ENCODE results near the gene ENC1. TPM values are rescaled to one million over a fixed set of nuclear protein-coding genes. Genes with fewer than 3 reads are reported as not detected.

Gene ENC1
- total and polyA plus RNA-seq, 2 of the 8 experiments (the other 6 are each of a cell fraction or from before 2014, with no cell fraction given), result 5.5 to 13.2 TPM

DNA sequence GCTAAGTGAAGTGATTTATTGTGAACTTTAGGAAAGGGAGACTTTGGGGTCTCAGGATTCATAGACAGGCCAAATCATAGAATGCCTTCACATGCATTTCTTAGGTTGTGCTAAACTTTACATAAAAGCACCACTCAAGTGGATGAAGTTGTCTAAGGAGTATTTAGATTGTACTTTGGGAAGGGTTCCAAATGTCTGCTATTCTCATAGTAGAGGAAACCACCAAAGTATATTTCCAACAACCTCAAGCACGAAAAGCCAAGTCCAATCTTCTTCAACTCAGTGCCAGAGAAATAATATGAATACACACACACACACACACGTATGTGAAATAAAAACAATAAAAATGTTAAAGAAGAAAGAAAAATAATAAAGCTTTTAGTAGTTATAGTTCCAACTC lies 41.8 kb downstream of the ENC1 start:
- Histone ChIP-seq H4K8ac (ENCODE audit: extremely low read depth, insufficient read depth, low read length) (no peak overlapping the region), H3K56ac (replicated peaks; ENCODE audit: insufficient read length, low read depth, low read length) (no peak overlapping the region), H3K23me2 (ENCODE audit: low read depth, low read length) (no peaks in the 10 kb centered on the region; the same call in 1 of the 2 replicates), H3K4me3 (ENCODE audit: extremely low read depth in 1 of 4, insufficient read depth in 2 of 4, low read depth in 3 of 4, low read length in 4 of 4) (no peak overlapping the region), H3K9me3 (ENCODE audit: insufficient read depth in 2 of 2, low read depth in 1 of 2, low read length in 1 of 2) (no peaks in the 10 kb centered on the region), H3K23ac (ENCODE audit: insufficient read length) (no peak overlapping the region), H2AFZ (ENCODE audit: low read length) (no peak overlapping the region), H4K20me1 (replicated peaks in 1 of 2; ENCODE audit: control insufficient read depth in 1 of 2, insufficient read depth in 2 of 2, low read length in 2 of 2) (no peaks in the 10 kb centered on the region), H3K79me1 (ENCODE audit: low read depth, low read length) (no peaks in the 10 kb centered on the region), H3K4ac (replicated peaks; ENCODE audit: insufficient read length, low read depth, low read length) (no peak overlapping the region), H3K4me1 (replicated peaks in 1 of 4; ENCODE audit: control insufficient read depth in 3 of 4, insufficient read depth in 4 of 4, low read length in 3 of 4) (peaks cover 0 to 9% (median 5%) of the 10 kb centered on the region in 4 experiments; a peak in 2 of 7 replicates), H2BK12ac (ENCODE audit: low read depth, low read length) (no peak overlapping the region), H2BK20ac (ENCODE audit: low read length) (no peak overlapping the region), H3K14ac (ENCODE audit: insufficient read length) (no peak overlapping the region), H3K27me3 (replicated peaks in 1 of 4; ENCODE audit: control insufficient read depth in 3 of 4, extremely low read depth in 1 of 4, insufficient read depth in 3 of 4, low read length in 3 of 4) (no peaks in the 10 kb centered on the region), H2BK120ac (replicated peaks; ENCODE audit: low read depth, low read length) (no peak overlapping the region), H2AK5ac (ENCODE audit: low read depth, low read length) (no peak overlapping the region), H3K27ac (ENCODE audit: low read depth, low read length) (no peak overlapping the region), H4K5ac (ENCODE audit: insufficient read length, low read depth, low read length) (no peak overlapping the region), H3K79me2 (ENCODE audit: control insufficient read depth in 1 of 2, insufficient read depth in 2 of 2, low read length in 2 of 2) (no peaks in the 10 kb centered on the region), H3K4me2 (ENCODE audit: insufficient read depth in 1 of 2, low read depth in 2 of 2, low read length in 2 of 2) (no peak overlapping the region), H3K18ac (ENCODE audit: extremely low read depth, low read length) (no peak overlapping the region), H3K9ac (replicated peaks in 1 of 4; ENCODE audit: extremely low read depth in 1 of 4, low read depth in 3 of 4, low read length in 3 of 4) (no peak overlapping the region), H3K36me3 (ENCODE audit: control insufficient read depth in 2 of 4, insufficient read depth in 4 of 4, low read length in 3 of 4) (no peaks in the 10 kb centered on the region), H4K91ac (replicated peaks; ENCODE audit: insufficient read length, low read length) (no peak overlapping the region), H2BK15ac (ENCODE audit: low read length) (no peak overlapping the region), H2BK5ac (ENCODE audit: low read depth, low read length) (no peak overlapping the region)
- ChIA-PET CTCF (ENCODE audit: partially characterized antibody) (interaction anchor here (0.9 kb wide), 1 partner anchor 36 kb away, joined by 3 read pairs; no protein-coding TSS in a partner anchor), POLR2A (ENCODE audit: partially characterized antibody) (interaction anchor here (1.1 kb wide), 1 partner anchor 41 kb away, joined by 3 read pairs; no protein-coding TSS in a partner anchor)
- TF ChIP-seq SUZ12 (IDR thresholded peaks at IDR 0.05; ENCODE audit: low read length), result no peak
- WGBS, 2 experiments (ENCODE audit: extremely low coverage in 1 of 2, insufficient coverage in 1 of 2, insufficient read length in 1 of 2, insufficient replicate concordance in 2 of 2, low coverage in 1 of 2, low lambda C conversion rate in 2 of 2, missing lambda C conversion rate in 1 of 2), result 90% methylated on average over 2 of the region's 2 CpGs; no CpG with 5 or more reads in 1 of the 2 experiments
- DNase-seq (ENCODE audit: low read depth in 1 of 2, low spot score in 2 of 2) (no peak), FAIRE-seq (no peak)
